NCI-H748 (cell line): ENCODE measurements around the gene BACH1.

Experiments used
- DNase-seq: peaks from one replicate; lab custom pipeline; 2025; ENCODE audit not compliant: unreplicated experiment; lab: John Stamatoyannopoulos, UW

BACH1 gene

DNA sequence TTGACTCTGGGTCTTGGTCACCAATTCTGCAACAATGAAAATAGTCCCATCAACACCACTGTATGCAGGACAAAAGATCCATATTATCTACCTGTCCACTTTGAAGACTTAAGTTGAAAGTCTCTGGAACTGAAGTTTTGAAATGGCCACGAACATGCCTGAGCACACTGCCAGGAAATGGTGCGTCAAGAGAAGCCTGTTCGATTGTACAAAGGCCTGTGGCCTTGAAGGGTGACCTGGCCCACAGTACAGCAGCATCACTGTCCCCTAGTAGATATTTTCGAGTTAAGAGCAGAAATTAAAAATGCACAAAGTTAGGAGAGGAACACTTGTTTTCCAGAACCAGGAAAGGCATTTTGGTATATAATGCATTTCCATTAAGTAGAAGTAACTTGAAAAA, 78.5 kb downstream of the BACH1 start:
- DNase-seq, result no peak

GRCh38 chr21:29378832-29379231, 80.1 kb downstream of the BACH1 start:
- DNase-seq, result no peak

- DNase-seq, result no peak
Observed at GRCh38 chr21:29379517-29380054, 80.9 kb downstream of the BACH1 start.

- DNase-seq, result no peak
Observed at GRCh38 chr21:29382030-29382654, 83.4 kb downstream of the BACH1 start.

DNA sequence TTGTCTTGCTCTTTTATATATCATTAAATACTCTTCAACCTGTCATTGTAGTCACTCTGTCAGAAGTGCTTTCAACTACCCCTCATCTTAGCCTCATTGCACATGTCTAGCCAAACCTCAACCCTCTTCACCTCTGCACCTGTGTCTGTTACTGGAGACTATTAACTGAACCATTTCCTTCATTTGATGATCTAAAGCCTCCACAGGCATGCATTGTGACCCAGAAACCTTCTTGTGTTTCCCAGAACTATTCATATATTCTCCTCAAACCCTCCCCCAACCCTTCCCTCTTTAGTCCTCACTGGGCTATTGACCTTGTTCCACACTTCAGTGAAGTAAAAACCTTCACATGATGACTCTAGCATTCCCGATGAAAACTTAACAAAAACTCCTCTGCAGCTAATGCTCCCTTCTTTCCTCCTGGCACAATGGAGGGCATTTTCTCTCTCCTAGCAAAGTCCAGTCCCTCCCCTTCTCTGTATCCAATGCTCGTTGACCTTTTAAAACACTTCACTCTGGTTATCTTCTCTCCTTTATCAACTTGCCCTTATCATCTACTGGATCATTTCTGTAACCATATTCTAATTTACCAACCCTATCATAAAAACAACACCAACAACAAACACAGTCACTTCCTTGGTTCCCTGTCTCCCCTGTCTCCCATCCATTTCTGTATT, 86.1 kb downstream of the BACH1 start:
- no peak for DNase-seq

GRCh38 chr21:29385934-29386520, 87.3 kb downstream of the BACH1 start:
- no peak for DNase-seq

DNA sequence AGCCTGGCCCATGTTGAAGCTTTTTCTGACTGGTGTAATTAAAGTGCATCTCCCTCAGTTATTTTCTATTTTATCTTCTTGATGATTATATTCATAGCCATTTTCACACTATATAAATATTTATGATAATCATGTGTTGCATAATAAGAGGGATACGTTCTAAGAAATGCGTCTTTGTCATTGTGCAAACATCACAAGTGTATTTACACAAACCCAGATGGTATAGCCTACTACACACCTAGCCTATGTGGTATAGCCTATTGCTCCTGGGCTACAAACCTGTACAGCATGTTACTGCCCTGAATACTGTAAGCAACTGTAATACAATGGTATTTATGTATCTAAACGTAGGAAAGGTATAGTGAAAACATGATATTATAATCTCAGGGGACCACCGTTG, 88.1 kb downstream of the BACH1 start:
- DNase-seq, result peak; percentile 71

DNA sequence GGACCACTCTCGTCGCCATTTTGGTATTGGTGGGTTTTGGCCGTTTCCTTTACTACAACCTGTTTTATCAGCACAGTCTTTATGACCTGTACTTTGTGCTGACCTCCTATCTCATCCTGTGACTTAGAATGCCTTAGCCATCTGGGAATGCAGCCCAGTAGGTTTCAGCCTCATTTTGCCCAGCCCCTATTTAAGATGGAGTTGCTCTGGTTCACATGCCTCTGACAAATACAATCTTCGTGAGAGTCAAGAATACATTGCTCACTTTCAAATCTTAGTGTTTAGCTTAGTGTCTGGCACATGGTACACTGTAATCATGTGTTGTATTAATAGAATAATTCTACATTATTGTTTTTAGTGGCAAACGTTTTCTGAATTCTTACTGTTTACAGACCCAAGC, 88.9 kb downstream of the BACH1 start:
- DNase-seq, result no peak

DNA sequence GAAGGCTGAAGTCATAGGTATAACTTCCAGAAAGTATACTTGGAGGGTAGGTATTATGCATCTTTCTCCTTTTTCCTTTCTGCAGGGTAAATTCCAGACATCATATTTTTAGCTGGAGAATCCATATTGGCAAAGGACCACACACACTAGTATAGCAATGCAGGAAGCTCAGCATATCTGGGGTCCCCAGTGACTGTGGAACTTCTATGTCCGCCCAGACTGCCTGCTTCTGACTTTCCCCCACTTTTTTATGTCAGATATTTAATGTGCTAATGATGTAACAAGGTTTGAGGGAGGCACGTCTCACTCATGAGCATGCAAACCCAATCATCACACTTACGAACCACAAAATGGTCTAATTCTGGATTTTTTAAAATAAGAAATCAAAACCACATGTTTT, 90.4 kb downstream of the BACH1 start:
- DNase-seq, result no peak

DNA sequence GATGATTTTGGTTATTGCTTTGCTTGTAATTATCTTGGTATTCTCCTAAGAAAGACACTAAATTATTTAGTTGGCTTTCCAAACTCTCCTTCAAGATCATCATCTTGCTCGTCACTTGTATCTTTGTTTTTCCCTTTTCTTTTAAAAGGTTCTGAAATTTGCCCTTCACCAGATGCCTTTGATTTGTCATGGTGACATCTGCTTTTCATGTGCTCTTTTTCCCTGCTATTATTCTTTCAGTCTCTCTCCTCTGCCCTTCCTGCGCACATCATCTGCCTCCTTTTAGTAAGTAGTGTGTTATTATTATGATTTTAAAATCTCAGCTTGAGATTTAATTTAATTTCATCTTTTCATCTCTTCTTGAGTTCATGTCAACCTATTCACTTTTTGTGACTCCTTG, 92.1 kb downstream of the BACH1 start:
- DNase-seq, result no peak

DNA sequence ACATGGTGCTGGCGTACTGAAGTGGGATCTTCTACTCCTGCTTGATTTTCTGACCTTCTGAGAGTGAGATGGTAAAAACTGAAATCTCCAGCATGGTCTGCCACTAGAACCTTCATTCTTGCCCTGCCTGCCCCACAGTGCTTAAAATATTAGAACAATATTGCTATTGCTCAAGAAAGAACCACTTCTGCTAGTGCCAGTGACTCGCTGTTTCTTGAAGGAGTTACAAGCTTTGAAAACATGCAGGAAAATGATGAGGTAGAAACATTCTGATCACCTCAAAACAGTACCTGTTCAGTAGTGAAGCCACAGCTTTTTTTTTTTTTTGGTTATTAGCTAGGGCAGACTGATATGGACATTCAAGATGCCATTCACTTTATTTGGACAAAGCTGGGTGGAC, 95.3 kb downstream of the BACH1 start:
- no peak for DNase-seq
